IPS-NIHi7 (cell line): ENCODE results near the gene AIF1.

Experiments
- DNase-seq: peaks from one replicate; pipeline ENCODE4 v3.0.0; 2012; ENCODE audit warnings: mixed read lengths; ENCODE audit errors: extremely low spot score

The AIF1 gene

DNA sequence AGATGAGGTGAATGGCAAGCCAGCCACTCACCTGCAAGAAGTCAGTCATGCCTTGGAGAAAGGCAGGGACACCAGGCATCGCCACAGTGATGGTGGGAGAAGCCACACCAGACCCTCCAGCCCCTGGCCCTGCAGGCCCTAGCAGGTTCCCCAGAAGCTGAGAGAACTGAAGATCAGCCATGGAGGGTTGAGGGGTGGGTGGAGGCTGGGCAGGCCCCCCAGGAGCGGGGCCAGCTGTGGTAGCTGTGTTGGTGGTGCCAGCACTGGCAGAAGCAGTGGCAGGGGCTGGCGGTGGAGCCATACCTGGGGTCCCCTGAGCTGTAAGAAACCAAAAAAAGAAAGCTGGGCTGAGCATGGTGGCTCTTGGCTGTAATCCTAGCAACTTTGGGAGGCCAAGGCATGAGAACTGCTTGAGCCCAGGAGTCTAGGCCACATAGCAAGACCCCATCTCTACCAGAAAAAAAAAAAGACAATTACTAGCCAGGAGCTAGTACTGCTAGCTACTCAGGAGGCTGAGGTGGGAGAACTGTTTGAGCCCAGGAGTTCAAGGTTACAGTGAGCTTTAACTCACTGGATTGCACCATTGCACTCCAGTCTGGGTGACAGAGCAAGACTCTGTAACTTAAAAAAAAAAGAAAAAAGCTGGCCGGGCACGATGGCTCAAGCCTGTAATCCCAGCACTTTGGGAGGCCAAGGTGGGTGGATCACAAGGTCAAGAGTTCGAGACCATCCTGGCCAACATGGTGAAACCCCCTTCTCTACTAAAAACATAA lies 27.9 kb downstream of the AIF1 start:
- DNase-seq = no peak

DNA sequence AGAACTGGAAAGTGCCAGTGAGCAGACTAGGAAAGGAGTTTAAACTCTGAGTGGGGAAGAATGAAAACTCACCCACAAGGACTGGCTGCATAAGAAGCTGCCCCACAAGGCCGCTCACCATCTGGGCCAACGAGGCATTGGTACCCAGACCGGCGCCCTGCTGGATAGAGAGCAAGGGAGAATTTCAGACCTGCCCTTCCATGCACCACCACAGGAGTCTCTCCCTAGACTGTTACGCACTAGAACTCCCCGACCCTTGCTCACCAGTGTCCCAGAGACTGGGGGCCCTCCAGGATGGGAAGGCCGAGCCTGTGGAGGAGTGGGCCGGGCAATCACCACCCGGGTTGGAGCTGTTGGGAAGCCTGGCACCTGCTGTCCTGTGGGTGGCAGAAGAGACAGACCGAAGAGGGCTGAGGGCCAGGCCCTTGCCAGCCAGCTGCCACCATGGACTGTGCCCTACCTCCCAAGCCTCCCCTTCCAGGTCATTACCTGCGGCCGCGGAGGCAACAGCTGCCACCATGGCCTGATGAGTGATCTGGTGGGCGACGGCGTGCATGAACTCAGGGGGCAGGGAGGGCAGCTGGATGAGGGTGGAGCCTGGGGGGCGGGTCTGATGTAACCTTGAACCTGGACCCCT lies 28.9 kb downstream of the AIF1 start:
- DNase-seq = no peak

DNA sequence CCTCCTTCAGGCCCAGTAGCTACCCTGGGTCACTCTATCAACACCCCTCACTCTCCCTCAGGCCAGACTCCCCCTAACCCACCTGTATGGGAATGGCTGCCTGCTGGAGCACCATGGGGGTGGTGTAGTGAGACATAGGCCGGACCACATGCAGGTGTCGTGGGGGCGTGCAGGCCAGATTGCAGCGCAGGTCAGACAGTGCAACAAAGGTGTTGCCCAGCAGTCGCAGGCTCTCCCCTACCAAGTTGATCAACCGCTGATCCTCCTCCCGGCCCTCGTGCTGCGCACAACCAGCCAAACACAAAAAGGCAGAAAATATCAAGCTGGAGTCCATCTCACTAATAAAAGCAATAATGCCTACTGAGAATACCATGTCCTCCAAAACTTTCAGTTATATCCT lies 30.3 kb downstream of the AIF1 start:
- no peak for DNase-seq

DNA sequence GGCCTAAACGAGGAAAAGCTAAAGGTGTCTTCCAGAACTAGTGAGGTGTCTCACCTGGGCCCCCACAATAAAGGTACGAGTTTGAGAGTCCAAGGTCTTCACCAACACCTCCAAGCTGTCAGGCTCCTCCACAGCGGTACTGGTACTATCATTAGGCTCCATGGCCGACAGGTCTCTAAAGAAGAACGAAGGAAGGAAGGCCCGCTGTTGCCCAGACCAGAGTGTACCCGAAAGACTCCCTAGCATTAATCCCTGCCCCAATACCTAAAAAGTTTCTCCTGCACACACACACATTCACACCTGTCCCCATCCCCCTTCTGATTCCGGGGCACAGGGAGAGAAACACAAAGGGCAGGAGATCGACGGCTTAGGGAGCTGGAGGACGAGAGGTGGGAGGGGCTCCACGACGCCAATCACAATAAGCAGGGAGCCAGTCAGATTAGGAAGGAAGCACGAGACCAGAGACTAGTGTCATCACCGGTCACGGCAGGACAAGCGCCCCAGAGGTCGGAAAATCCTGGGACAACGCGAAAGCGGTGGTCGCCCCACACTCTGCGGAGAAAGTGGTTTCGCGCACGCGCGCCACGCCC lies 36.7 kb downstream of the AIF1 start:
- peak; percentile 90 for DNase-seq

DNA sequence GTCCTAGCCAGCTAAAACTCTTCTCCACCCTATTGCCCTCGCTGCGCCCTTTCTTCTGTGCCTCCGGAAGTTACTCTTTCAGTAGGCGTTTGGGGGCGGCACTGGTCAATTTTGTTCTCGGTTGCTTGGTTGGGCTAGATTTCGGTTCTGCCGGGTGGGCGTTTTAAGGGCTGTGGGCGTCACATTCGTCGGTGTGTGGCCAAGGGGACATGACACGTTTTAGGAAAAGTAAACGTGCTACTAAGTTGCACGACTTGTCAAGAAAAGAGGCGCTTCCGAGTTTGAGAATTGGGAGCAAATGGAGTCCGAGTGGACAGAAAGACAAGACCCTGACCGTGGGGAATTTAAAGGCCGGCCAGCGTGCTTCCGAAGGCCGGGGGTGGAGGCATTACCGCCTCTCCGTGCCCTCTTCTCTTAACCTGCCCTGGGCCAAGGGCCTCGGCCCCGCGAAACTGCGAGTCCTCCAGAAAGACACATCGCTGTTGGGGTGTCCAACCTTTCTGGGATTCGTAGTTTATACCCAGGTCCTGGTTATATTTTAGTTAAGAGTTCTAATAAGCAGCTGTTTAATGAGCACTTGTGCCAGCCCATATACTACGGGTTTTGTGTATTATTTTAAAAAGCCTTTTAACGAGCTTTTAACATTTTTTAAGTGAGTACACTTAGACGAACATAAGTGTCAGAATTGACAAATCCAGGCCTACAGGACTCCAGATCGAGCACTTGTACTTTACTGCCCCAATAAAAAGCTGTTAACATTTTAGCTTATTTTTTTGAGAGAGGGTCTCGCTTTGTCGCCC lies 38.1 kb downstream of the AIF1 start:
- peak; percentile 89 for DNase-seq

DNA sequence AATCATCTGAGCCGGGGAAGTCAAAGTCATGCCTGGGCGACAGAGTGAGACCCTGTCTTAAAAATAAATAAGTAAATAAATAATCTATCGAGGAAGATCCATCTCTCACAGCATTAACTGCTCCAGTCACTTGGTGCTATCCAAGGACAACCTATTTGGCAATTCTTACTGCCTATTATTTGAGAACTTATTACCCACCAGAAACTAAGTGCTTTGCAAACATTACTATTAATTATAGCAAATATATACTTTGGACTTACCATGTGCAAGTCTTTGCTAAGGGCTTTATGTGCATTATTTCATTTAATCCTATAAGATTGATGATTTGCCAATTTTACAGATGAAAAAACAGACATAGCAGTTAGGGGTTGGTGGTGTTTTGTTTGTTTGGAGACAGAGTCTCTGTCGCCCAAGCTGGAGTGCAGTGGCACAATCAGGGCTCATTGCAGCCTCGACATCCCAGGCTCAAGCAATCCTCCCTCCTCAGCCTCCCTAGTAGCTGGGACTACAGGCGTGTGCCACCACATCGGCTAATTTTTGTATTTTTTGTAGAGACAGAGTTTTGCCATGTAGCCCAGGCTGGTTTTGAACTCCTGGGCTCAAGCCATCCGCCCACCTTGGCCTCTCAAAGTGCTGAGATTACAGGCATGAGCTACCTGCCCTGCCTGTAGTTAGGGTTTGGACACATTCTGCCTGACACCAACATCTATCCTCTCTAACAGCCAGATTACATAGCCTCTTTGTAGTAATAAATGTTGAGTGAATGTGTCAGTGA lies 39.7 kb downstream of the AIF1 start:
- no peak for DNase-seq

DNA sequence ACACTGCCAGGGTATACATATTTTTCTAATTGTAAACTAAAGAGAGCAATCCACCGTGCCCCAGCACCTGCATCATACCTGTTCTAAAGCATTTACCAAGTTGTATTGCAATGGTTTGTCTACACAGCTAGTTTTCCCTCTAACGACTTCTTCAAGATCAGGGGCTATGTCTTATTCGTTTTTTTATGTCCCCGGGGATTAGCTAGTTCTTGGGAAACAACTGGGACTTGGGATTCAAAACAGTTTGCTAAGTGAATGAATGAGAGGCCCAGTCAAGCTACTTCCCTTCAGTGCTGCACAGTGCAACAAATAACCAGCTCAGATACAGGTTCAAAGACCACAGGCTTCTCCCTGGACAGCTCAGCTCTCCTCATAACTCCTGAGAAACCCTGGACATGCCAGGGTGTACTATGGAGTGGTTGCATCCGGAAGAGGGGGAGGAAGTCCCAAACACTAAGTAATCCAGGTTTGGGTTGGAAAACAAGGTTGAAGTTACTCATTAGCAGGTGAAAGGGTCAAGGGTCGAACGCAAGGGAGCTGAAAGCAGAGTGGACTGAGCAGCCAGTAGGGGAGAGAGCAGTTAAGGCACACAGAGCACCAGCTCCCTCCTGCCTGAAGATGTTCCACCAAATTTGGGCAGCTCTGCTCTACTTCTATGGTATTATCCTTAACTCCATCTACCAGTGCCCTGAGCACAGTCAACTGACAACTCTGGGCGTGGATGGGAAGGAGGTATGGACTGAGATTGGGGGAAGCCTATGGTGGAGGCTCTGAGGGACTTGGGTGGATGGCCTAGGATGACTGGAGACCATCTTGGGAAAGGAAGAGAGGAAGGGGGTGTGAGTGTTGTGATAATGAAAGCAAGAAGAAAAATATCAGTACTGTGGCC lies 40.6 kb downstream of the AIF1 start, which contains the start of gene APOM:
APOM (plus strand) TSS at position 546 of the 889 bp plus-strand sequence; CDS start at position 619, 73 bp downstream.
- DNase-seq = no peak

DNA sequence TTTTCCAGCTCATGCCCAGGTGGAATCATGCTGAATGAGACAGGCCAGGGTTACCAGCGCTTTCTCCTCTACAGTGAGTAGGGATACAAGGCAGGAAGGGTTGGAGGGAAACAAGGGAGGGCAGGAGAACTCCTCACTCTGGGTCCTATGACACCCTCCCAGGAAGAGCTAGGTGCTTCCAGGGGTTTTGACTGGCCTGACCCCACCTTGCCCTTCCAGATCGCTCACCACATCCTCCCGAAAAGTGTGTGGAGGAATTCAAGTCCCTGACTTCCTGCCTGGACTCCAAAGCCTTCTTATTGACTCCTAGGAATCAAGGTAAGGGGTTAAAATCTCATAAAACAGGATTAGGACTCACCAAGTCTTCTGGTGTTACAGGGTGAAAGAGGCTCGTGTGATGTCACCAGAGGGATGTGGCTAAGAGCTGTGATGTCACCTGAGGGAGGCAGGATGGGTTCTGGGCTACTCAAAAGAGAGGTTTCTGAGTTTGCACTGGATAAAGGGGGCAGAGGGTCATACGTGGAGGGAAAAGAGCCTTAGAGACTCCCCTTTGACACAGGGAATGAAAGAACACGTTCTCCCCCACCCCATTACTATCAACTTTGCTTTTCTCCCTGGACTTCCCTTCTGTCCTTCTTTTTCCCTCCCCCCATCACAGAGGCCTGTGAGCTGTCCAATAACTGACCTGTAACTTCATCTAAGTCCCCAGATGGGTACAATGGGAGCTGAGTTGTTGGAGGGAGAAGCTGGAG lies 42.5 kb downstream of the AIF1 start:
- DNase-seq = no peak

DNA sequence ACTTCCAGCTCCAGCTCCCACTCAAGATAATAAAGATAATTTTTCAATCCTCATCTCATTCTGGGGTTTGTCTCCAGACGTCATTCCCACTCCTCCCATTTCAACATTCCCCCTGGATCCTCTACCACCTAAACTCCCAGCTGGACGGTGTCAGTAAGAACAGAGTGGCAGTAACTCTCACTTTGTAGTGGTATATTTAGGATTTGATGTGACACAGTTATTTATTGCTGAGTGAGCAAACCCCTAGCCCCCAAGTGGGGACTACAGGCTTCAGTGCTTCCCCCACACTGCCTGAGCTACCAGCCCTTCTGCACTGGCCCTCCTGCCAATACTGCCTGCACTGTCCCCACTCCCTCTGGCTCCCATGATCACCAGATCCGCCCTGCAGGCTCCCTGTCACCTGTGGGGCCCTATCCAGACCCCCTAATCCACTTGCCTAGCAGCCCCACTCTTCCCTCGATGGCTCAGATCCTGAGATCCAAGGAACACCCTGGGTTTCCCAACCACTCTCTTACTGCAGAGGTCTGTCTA lies 43.2 kb downstream of the AIF1 start:
- DNase-seq = no peak

DNA sequence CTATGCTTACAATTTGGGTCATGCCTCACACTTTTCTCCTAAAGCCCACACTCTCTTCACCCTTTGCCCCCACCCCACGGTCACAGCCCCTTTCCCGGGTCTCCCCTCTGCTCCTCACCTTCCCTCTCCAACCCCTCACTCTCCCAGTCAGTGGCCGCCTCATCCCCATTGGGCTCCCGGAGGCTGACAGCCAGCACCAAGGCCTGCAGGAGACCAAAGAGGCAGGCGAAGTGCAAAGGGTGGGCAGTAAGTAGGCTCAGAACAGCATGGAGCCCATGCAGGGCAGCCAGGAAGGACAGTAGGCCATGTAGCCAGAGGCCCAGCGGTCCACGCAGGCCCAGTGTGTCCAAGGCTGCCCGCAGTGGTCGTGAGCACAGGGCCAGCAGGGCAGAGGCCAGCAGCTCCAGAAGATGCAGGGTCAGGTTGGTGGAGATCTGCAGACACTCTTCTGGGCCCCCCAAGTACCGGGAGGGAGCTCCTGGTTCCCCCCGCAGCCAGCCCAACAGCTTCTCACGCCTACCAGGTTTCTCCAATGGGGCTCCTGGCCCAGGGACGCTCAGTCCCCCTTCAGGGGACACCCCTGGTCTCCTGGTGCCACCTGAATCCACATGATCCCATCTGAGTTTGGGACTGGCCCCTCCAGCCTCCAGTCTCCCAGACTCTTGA lies 44.1 kb downstream of the AIF1 start:
- no peak for DNase-seq

DNA sequence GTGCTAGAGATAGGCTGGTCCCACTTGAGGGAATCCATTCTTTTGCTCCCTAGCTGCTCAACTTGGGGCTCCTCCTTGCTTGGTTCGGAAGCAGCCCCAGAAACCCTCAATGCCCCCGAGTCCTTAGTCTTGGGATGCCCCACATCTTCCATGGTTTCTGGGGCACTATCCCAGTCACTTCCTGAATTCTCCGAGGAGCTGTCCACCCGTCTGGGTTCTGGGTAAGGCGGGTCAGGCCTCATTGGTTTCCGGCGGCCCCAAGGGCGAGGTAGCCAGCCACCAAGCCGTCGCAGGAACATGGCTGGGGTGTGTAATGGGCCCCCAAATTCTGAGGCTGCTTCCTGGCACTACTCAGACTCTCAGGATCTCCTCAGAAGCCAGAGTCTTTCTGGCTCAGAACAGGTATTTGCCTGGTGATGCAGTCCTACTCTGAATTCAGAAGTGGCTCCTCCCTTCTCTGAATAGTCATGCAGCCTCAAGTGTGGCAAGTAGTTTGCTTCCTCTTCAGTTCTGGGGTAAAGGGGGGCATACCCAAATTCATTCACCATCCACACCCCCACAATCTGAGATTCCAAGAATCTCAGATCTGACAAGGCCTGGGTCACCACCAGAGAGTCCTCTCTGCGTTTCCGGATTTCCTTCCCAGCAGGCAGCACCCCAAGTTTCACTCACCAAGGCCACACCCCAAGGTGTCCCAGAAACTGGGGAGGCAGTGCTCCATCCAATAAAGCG lies 44.8 kb downstream of the AIF1 start:
- peak; percentile 45 for DNase-seq

DNA sequence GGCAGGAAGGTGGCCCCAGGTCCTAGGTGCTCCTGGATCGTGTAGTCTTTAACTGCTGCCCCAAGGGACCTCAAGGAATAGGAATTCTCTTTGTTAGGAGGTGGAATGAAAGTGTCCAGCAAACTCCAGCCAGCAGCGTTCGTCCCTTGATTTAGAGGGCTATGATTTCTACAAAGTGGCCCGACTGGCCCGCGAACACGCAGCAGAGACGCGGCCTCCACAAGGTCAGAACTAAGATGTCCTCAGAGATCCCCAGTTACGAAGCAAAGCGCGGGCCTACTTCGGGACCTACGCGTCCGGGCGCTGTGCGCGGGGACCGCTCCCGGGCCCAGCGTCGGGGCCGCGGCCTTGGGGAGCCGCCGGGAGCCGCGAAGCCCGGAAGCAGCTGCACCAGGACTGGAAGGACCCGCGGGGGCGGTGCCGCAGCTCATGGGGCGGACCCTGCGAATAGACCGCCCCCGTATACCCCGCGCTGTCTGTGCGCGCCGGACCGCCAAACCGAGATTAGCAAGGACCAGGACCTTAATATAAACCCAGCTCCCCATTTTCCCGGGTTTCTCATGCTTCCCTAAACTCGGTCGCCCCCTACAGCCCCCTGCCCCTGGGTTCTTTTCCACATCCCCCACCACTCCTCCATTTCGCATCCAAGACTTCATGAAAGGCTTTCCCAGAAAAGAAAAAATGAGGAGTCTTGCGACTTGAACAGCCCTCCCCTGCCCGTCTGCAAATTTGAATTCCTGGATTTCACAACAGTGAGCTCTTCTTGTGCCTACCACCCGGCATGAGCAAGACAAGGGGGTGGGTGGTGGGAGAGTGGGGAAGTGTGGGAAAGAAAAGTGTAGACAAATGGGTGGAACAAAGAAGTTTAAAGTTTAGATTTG lies 45.6 kb downstream of the AIF1 start, which contains the start of gene C6orf47:
C6orf47 (minus strand) TSS at position 398 of the 881 bp plus-strand sequence. CDS start 831 bp downstream, outside the sequence.
- peak; percentile 88 for DNase-seq

DNA sequence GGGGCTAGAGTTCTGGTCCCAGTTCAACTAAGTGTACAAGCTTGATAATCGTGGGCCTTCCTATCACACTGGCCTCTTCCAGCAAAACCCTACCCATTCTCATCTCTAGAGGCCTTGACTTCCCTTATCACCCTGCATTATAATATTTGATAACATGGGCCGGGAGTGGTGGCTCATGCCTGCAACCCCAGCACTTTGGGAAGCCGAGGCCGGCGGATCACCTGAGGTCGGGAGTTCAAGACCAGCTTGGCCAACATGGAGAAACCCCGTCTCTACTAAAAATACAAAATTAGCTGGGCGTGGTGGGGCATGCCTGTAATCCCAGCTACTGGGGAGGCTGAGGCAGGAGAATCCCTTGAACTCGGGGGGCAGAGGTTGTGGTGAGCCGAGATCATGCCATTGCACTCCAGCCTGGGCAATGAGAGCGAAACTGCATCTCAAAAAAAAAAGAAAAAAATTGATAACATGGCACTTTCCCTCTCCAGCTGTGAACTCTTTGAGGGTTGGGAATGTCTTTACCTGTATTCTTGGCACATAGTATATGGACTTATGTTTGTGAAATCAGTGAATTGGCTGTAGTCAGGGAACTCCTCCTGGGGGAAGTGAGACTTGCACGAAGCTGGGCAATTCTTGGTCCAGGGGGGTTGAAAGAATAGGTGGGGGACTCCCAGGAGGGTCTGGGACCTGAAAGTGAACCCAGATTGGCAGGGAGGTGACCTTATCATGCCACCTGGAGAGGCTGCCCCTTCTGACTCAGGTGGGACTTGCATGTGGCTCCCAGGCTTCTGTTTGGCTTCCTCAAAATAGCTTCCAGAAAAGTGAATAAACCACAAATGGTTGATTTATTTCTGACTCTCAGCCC lies 46.5 kb downstream of the AIF1 start:
- no peak for DNase-seq

DNA sequence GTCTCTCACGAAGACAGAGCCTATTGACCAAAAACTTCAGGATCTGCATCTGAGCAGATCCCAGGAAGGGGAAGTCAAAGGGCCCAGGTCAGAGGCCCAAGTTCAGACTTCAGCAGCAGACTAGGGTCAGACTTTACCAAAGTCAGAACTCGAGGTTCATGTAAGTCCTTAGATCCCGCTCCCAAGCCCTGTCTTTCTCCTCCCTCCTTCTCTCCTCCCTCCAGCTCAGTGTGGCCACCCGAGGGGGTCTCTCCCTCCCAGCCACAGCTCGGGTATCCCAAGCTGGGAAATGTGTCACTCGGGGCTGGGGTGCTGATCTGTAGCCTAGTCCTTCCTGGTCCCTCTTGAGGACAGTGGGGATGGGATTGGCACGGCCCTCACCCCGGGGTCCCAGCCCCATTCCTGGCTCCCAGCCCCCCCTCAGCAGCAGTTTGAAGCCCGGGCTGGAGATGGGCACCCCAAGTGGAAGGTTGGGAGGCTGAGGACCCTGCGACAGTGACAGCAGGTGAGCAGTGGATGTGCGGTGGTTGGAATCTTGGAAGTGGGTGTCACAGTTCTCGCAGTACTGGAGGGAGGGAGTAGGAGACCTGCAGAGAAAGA lies 47.2 kb downstream of the AIF1 start:
- DNase-seq = no peak

DNA sequence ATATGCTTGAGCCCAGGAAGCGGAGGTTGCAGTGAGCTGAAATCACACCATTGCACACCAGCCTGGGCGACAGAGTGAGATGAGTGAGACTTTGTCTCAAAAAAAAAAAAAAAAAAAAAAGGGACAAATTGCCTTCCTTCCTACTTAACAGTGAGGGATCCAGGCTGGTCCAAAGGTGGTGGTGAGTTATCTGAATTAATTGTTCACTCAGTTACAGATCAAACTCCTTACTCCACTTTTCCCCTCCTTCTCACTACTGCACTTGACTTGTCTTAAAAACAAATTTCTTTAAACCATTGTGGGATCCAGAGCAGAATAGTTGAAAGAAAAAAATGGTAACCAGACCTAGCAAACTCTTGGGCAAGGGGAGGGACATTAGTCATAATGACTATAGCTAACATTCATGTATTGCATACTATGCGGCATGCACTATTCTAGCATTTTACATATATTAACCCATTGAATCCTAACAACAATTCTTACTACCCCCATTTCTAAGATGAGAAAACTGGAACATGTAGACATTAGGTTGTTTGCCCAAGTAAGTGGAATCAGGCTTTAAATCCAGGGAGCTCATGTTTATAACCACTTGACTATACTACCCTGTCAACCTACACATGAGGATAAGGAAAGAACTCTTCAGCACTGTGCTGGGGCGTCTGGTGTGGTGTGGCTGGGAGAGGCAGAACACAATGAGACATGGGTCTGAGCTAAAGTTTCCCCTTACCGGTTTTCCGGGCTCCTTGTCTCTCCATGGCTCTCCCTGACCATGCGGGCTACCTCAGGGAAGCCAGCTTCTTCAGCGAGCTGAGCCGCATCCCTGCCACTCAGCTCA lies 48.3 kb downstream of the AIF1 start:
- no peak for DNase-seq
